ENCODE results near the gene NTRK2. TPM values are rescaled to one million over a fixed set of nuclear protein-coding genes. Genes with fewer than 3 reads are reported as not detected.

NTRK2 gene
- total and polyA plus RNA-seq, 2 donors, result 2.7 to 5.0 TPM

DNA sequence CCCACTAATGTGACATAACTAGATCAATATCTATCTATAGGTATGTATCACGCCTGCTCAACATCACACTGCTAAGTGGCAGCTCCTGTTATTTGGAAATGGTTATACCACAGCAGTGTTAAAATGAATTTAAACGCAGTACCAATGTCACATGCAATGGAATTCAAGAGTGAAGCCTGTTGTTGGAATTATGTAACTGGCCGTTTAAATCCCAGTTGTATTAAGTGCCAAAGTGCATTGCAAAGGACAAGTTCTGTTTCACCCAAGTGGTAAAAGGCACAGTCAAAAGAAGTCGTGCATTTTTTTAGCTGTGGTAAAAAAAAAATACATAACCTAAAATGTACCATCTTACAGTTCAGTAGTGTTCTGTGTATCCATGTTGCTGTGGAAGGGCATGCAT is 4.3 kb downstream of the NTRK2 start:
- no peak for DNase-seq (ENCODE audit: low read depth in 6 of 9, low spot score in 9 of 9)
- Histone ChIP-seq H3K4me3 (ENCODE audit: low read length in 2 of 2) (no peak overlapping the region), H3K36me3 (ENCODE audit: control insufficient read depth in 2 of 2, insufficient read depth in 2 of 2, low read length in 1 of 2) (no peaks in the 10 kb centered on the region), H3K9me3 (ENCODE audit: control insufficient read depth in 2 of 2, insufficient read depth in 1 of 2, low read length in 1 of 2) (no peaks in the 10 kb centered on the region), H3K27me3 (ENCODE audit: control insufficient read depth in 2 of 2, insufficient read depth in 1 of 2, low read length in 1 of 2) (peaks cover 23 to 37% of the 10 kb centered on the region in 2 donors), H3K4me1 (ENCODE audit: control insufficient read depth in 2 of 2, insufficient read depth in 2 of 2, low read length in 2 of 2) (no peaks in the 10 kb centered on the region), H3K27ac (ENCODE audit: low read depth in 1 of 2, low read length in 1 of 2) (no peak overlapping the region)
- WGBS, result 94% methylated on average over 4 of the region's 4 CpGs

DNA sequence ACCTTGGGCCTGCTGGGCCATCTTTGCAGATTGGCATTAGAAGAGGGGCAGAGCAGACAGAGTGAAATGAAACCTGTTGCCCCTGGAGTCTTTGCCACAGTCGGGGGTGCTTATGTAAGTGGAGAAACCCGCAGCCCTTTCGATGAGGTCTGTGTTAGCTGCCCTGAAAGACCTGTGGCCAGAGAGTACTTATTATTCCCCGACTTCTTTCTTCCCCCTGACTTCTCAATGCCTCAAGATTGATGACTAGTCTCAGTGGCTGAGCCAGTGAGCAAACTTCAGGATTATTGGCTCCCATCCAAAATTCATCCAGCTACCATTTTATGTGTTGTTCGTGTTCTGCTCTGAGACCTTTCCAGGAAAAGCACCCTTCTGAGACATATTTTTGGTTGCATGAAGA is 7.6 kb downstream of the NTRK2 start:
- Histone ChIP-seq H3K4me1 (ENCODE audit: control insufficient read depth in 2 of 2, insufficient read depth in 2 of 2, low read length in 2 of 2) (no peaks in the 10 kb centered on the region), H3K36me3 (ENCODE audit: control insufficient read depth in 2 of 2, insufficient read depth in 2 of 2, low read length in 1 of 2) (no peaks in the 10 kb centered on the region), H3K9me3 (ENCODE audit: control insufficient read depth in 2 of 2, insufficient read depth in 1 of 2, low read length in 1 of 2) (no peaks in the 10 kb centered on the region), H3K4me3 (ENCODE audit: low read length in 2 of 2) (no peak overlapping the region), H3K27me3 (ENCODE audit: control insufficient read depth in 2 of 2, insufficient read depth in 1 of 2, low read length in 1 of 2) (peaks cover 0 to 5% of the 10 kb centered on the region in 2 donors), H3K27ac (ENCODE audit: low read depth in 1 of 2, low read length in 1 of 2) (no peak overlapping the region)
- 86% methylated on average over 5 of the region's 5 CpGs for WGBS
- no peak for DNase-seq (ENCODE audit: low read depth in 6 of 9, low spot score in 9 of 9)

DNA sequence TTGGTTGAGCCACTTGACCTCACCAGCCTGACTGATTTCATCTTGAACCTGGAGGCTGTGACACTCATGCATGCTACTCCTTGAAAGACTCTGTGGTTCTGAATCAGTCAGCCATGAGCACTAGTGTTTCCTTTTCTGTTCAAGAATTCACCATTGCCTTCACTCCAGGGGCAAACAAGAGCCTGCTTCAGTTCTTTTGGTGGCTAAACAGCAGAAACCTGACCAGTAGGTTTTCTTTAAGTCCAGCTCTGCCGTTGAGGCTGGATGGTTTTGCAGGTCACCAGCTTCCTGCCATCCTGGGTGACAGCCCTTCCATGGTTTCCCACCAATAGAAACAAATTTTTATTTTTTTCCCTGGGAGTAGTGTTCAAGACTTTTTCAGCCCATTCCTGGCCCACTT is 10.0 kb downstream of the NTRK2 start:
- H3K4me1 ChIP-seq (ENCODE audit: control insufficient read depth in 2 of 2, insufficient read depth in 2 of 2, low read length in 2 of 2), result no peaks in the 10 kb centered on the region
- no peak for DNase-seq (ENCODE audit: low read depth in 6 of 9, low spot score in 9 of 9)
- 82% methylated on average over 1 of the region's 1 CpG for WGBS
- no peak overlapping the region for H3K27ac ChIP-seq (ENCODE audit: low read depth in 1 of 2, low read length in 1 of 2)
- H3K27me3 ChIP-seq (ENCODE audit: control insufficient read depth in 2 of 2, insufficient read depth in 1 of 2, low read length in 1 of 2), result peaks cover 0 to 2% of the 10 kb centered on the region in 2 donors
- H3K36me3 ChIP-seq (ENCODE audit: control insufficient read depth in 2 of 2, insufficient read depth in 2 of 2, low read length in 1 of 2), result no peaks in the 10 kb centered on the region
- H3K4me3 ChIP-seq (ENCODE audit: low read length in 2 of 2), result no peak overlapping the region
- H3K9me3 ChIP-seq (ENCODE audit: control insufficient read depth in 2 of 2, insufficient read depth in 1 of 2, low read length in 1 of 2), result no peaks in the 10 kb centered on the region

DNA sequence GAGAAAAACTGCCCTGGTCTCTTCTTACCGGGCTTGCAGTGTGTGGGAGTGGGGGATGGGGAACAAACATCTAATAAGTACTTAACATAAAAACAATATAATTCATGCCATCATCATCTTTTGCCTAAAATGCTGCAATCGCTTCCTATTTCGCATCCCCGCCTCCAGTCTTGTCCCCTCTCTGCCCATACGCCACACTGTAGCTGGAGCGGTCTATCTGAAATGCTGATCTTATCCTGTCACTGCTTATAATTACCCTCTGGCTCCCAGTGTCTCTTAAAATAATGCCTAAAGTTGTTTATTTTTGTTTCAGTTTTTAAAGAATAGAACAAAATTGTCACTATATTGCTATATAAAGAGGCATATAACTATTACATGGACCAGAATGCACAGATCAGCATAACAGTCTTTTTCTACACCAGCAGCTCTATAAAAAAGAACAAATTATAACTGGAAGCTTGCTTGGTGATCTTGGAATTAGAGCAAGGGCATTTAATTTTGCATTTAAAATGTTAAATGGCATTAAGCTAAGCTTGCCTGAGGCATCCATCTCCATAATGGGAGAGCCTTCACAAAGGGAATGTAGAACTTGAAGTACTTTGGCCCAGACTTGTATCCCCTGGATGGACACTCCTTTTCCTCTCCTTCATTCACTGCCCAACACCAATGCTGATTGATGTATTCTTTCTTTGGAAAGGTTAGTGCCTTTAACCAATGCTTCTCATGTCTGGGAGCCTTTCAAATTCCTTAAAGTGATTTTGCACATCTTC is 12.2 kb downstream of the NTRK2 start:
- no peak for DNase-seq (ENCODE audit: low read depth in 6 of 9, low spot score in 9 of 9)
- H3K9me3 ChIP-seq (ENCODE audit: control insufficient read depth in 2 of 2, insufficient read depth in 1 of 2, low read length in 1 of 2), result no peaks in the 10 kb centered on the region
- 98% methylated on average over 6 of the region's 6 CpGs for whole genome bisulfite sequencing
- H3K4me3 ChIP-seq (ENCODE audit: low read length in 2 of 2), result no peak overlapping the region
- H3K27me3 ChIP-seq (ENCODE audit: control insufficient read depth in 2 of 2, insufficient read depth in 1 of 2, low read length in 1 of 2), result no peaks in the 10 kb centered on the region
- H3K36me3 ChIP-seq (ENCODE audit: control insufficient read depth in 2 of 2, insufficient read depth in 2 of 2, low read length in 1 of 2), result no peaks in the 10 kb centered on the region
- no peak overlapping the region for H3K27ac ChIP-seq (ENCODE audit: low read depth in 1 of 2, low read length in 1 of 2)
- no peaks in the 10 kb centered on the region for H3K4me1 ChIP-seq (ENCODE audit: control insufficient read depth in 2 of 2, insufficient read depth in 2 of 2, low read length in 2 of 2)

DNA sequence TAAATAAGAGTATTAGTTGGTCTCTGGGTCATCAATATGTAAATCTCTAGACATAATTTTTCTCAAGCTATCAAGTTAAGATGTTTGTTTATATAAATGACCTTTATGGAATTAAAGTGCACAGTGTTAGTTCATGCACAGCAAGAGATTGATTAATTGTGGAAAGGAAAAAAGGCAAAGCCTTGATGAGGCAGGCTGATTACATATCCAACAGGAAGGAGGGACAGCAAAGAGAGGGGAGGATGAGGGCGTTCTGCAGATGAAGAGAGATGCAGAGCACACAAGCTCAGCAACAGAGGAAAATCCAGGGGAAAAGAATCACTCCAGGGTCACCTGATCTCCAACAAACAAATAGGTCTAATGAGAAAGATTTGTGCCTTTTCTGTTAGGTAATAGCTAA is 16.5 kb downstream of the NTRK2 start:
- WGBS, result 85% methylated on average over 1 of the region's 1 CpG
- no peak overlapping the region for H3K27ac ChIP-seq (ENCODE audit: low read depth in 1 of 2, low read length in 1 of 2)

DNA sequence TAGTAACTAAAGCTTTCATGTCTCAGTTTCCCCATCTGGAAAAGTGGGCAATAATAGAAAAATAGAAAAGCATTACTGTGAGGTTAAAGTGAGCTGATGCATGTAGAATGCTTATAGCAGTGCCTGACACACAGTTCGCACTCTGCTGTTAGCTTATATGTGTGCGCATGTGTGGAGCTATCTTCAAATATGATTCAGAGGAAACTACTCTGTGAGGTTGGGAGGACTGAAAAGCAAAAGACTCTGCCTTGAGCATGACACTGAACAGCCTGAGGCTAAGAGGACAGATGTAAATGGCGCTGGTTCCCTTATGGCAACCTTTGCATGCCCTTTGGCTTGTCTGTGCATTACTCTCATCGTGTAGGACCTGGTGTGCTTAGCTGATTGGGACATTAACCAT is 19.4 kb downstream of the NTRK2 start:
- DNase-seq (ENCODE audit: low read depth in 6 of 9, low spot score in 9 of 9), result no peak
- WGBS, result 83% methylated on average over 4 of the region's 4 CpGs
- H3K4me3 ChIP-seq (ENCODE audit: low read length in 2 of 2), result no peak overlapping the region

More for the DNA sequence above, 16.5 kb downstream of the NTRK2 start:
- no peaks in the 10 kb centered on the region for H3K4me1 ChIP-seq (ENCODE audit: control insufficient read depth in 2 of 2, insufficient read depth in 2 of 2, low read length in 2 of 2)
- H3K4me3 ChIP-seq (ENCODE audit: low read length in 2 of 2), result no peak overlapping the region
- H3K36me3 ChIP-seq (ENCODE audit: control insufficient read depth in 2 of 2, insufficient read depth in 2 of 2, low read length in 1 of 2), result no peaks in the 10 kb centered on the region
- no peaks in the 10 kb centered on the region for H3K9me3 ChIP-seq (ENCODE audit: control insufficient read depth in 2 of 2, insufficient read depth in 1 of 2, low read length in 1 of 2)
- DNase-seq (ENCODE audit: low read depth in 6 of 9, low spot score in 9 of 9), result no peak
- no peaks in the 10 kb centered on the region for H3K27me3 ChIP-seq (ENCODE audit: control insufficient read depth in 2 of 2, insufficient read depth in 1 of 2, low read length in 1 of 2)

DNA sequence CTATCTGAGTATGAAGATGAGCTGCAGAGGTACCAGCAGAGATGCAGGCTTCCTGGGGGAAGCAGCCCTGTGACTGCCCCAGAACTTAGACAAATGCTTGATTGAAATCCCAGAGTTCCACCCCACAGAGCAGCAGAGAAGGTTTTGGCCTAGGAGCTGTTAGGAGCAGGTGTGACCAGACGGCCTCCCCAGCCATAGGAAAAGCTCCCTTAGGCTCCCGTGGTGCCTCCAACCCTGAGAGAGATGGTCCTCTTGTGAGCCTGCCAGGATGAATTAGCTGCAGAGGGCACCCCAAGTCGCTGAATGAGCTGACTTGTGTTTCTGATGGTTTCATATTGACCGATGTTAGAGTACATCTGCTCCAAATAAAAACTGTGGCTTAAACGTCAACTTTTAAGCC is 22.1 kb downstream of the NTRK2 start:
- Histone ChIP-seq H3K27ac (ENCODE audit: low read depth in 1 of 2, low read length in 1 of 2) (no peak overlapping the region), H3K4me1 (ENCODE audit: control insufficient read depth in 2 of 2, insufficient read depth in 2 of 2, low read length in 2 of 2) (no peaks in the 10 kb centered on the region), H3K4me3 (ENCODE audit: low read length in 2 of 2) (no peak overlapping the region), H3K9me3 (ENCODE audit: control insufficient read depth in 2 of 2, insufficient read depth in 1 of 2, low read length in 1 of 2) (no peaks in the 10 kb centered on the region), H3K36me3 (ENCODE audit: control insufficient read depth in 2 of 2, insufficient read depth in 2 of 2, low read length in 1 of 2) (no peaks in the 10 kb centered on the region), H3K27me3 (ENCODE audit: control insufficient read depth in 2 of 2, insufficient read depth in 1 of 2, low read length in 1 of 2) (no peaks in the 10 kb centered on the region)
- DNase-seq (ENCODE audit: low read depth in 6 of 9, low spot score in 9 of 9), result no peak
- 91% methylated on average over 5 of the region's 5 CpGs for WGBS

More for the DNA sequence above, 19.4 kb downstream of the NTRK2 start:
- no peak overlapping the region for H3K27ac ChIP-seq (ENCODE audit: low read depth in 1 of 2, low read length in 1 of 2)
- no peaks in the 10 kb centered on the region for H3K9me3 ChIP-seq (ENCODE audit: control insufficient read depth in 2 of 2, insufficient read depth in 1 of 2, low read length in 1 of 2)
- H3K4me1 ChIP-seq (ENCODE audit: control insufficient read depth in 2 of 2, insufficient read depth in 2 of 2, low read length in 2 of 2), result no peaks in the 10 kb centered on the region
- H3K36me3 ChIP-seq (ENCODE audit: control insufficient read depth in 2 of 2, insufficient read depth in 2 of 2, low read length in 1 of 2), result no peaks in the 10 kb centered on the region
- no peaks in the 10 kb centered on the region for H3K27me3 ChIP-seq (ENCODE audit: control insufficient read depth in 2 of 2, insufficient read depth in 1 of 2, low read length in 1 of 2)

DNA sequence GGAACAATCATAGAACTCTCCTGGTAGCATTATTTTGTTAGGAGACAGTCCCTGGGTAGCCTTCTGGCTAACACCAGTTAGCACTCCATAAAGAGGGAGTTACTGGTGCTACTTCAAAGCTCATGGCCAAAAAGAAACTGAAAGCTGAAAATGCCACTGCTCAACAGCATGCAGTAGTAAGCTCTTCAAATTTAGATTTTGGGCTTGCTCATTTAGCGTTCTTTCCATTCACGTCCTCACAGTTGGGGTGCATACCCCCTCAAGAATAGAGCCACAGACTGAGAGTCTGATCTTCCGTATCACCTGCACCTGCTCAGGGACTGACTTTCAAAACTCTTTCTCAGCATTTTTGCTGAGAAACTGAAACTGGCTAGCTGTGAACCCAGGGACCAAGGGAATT is 24.7 kb downstream of the NTRK2 start:
- 81% methylated on average over 3 of the region's 3 CpGs for WGBS
- no peak overlapping the region for H3K4me3 ChIP-seq (ENCODE audit: low read length in 2 of 2)
- no peaks in the 10 kb centered on the region for H3K9me3 ChIP-seq (ENCODE audit: control insufficient read depth in 2 of 2, insufficient read depth in 1 of 2, low read length in 1 of 2)
- H3K27me3 ChIP-seq (ENCODE audit: control insufficient read depth in 2 of 2, insufficient read depth in 1 of 2, low read length in 1 of 2), result no peaks in the 10 kb centered on the region
- DNase-seq (ENCODE audit: low read depth in 6 of 9, low spot score in 9 of 9), result no peak
- H3K36me3 ChIP-seq (ENCODE audit: control insufficient read depth in 2 of 2, insufficient read depth in 2 of 2, low read length in 1 of 2), result no peaks in the 10 kb centered on the region
- no peaks in the 10 kb centered on the region for H3K4me1 ChIP-seq (ENCODE audit: control insufficient read depth in 2 of 2, insufficient read depth in 2 of 2, low read length in 2 of 2)
- no peak overlapping the region for H3K27ac ChIP-seq (ENCODE audit: low read depth in 1 of 2, low read length in 1 of 2)

DNA sequence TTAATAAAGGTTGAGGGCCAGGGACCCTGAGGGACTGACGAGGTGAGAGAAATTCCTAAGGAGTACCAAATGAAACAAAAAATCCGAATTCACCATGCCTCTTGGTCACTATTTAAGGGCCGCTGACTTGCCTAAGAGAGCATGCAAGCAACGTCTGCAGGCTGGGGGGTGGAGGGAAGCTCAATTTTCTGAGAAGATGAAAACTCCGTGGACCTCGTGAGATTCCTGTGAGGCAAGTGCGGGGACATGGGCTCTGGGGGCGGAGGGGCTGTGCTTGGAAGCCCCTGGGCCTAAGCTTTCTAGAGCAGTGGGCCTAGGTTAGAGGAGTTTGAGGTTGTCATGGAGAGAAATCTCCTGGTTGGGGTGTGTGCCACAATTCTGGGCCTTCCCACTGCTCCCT is 27.5 kb downstream of the NTRK2 start:
- H3K4me3 ChIP-seq (ENCODE audit: low read length in 2 of 2), result no peak overlapping the region
- DNase-seq (ENCODE audit: low read depth in 6 of 9, low spot score in 9 of 9), result no peak
- 91% methylated on average over 8 of the region's 8 CpGs for whole genome bisulfite sequencing
- H3K9me3 ChIP-seq (ENCODE audit: control insufficient read depth in 2 of 2, insufficient read depth in 1 of 2, low read length in 1 of 2), result no peaks in the 10 kb centered on the region
- H3K27ac ChIP-seq (ENCODE audit: low read depth in 1 of 2, low read length in 1 of 2), result no peak overlapping the region
- H3K36me3 ChIP-seq (ENCODE audit: control insufficient read depth in 2 of 2, insufficient read depth in 2 of 2, low read length in 1 of 2), result no peaks in the 10 kb centered on the region
- no peaks in the 10 kb centered on the region for H3K4me1 ChIP-seq (ENCODE audit: control insufficient read depth in 2 of 2, insufficient read depth in 2 of 2, low read length in 2 of 2)
- no peaks in the 10 kb centered on the region for H3K27me3 ChIP-seq (ENCODE audit: control insufficient read depth in 2 of 2, insufficient read depth in 1 of 2, low read length in 1 of 2)
